Measurements from ENCODE around the gene DLG2. TPM values are rescaled to one million over a fixed set of nuclear protein-coding genes. Genes with fewer than 3 reads are reported as not detected.

DLG2 gene
- total RNA-seq, 1 donor from 2014 or later, result 2.1 TPM

DNA sequence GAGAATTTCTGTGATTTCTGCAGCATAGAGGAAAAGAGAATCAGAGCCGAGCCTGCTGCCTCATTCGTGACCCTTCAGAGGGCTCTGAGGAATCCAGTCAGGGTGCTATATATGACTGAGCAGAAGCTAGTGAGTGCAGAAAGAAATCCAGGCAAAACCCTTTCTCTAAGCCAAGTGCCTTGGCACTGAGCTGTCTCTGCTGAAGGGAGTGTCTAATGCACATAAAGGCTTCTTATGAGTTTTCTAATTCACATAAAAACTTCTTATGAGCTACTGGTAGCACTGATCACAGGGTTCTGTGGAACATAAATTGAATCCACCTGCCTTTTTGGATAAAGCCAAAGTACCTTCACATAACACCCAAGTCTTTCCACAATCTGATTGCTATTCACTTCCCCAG is 1555.3 kb downstream of the DLG2 start:
- no peaks in the 10 kb centered on the region for H3K4me1 Mint-ChIP-seq
- no peak for TF ChIP-seq CTCF (conservative IDR thresholded peaks at IDR 0.05)
- H3K4me3 Mint-ChIP-seq, result no peak overlapping the region
- no peaks in the 10 kb centered on the region for H3K27me3 Mint-ChIP-seq (ENCODE audit: low read depth)
- H3K36me3 Mint-ChIP-seq (ENCODE audit: low read depth), result no peaks in the 10 kb centered on the region
- no peaks in the 10 kb centered on the region for H3K9me3 Mint-ChIP-seq
- no peak overlapping the region for H3K27ac Mint-ChIP-seq (ENCODE audit: unreplicated experiment)
- DNase-seq (ENCODE audit: low read depth, low spot score), result no peak

DNA sequence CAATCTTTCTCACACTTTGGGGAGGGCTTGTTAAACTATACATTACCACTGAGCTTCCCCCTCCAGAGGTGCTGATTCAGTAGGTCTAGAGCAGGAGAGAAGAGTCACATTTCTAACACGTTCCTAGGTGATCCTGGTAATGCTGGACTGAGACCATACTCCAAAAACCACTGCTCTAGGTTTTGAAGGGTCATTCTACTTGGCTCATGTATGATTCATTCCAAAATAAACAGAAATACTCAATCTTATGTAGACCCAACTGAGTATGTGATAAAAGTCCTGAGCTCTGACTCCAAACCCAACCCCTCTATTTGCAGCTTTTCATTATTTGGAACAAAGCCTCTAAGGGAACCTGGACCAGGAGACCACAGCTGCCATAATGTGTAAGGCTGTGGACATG is 1558.1 kb downstream of the DLG2 start:
- Mint-ChIP-seq H3K27me3 (ENCODE audit: low read depth) (no peaks in the 10 kb centered on the region), H3K4me3 (no peak overlapping the region), H3K27ac (ENCODE audit: unreplicated experiment) (no peak overlapping the region), H3K9me3 (peaks cover 3% of the 10 kb centered on the region), H3K4me1 (no peaks in the 10 kb centered on the region), H3K36me3 (ENCODE audit: low read depth) (no peaks in the 10 kb centered on the region)
- DNase-seq (ENCODE audit: low read depth, low spot score), result no peak
- no peak for TF ChIP-seq CTCF (conservative IDR thresholded peaks at IDR 0.05)

DNA sequence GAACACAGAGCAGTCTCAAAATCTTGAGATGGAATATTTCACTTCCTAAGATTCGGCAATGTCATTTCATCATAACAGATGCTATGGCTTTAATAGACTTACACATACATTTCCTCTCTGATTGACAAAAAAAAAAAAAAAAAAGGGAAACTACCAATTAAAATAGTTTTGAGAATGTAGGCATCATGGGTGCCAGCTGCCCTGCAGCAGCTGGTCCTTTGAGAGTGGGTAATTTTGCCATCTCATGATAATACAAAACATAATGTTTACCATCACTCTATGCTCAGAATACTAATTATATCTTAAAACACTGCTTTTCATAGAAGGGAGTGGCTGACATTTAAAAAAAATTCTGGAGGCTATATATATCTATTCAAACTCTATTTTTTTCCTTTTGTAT is 1565.4 kb downstream of the DLG2 start:
- no peak for TF ChIP-seq CTCF (conservative IDR thresholded peaks at IDR 0.05)
- H3K4me1 Mint-ChIP-seq, result no peaks in the 10 kb centered on the region
- no peak for DNase-seq (ENCODE audit: low read depth, low spot score)
- no peaks in the 10 kb centered on the region for H3K36me3 Mint-ChIP-seq (ENCODE audit: low read depth)
- no peak overlapping the region for H3K4me3 Mint-ChIP-seq
- H3K27ac Mint-ChIP-seq (ENCODE audit: unreplicated experiment), result no peak overlapping the region
- peaks cover 3% of the 10 kb centered on the region for H3K9me3 Mint-ChIP-seq
- no peaks in the 10 kb centered on the region for H3K27me3 Mint-ChIP-seq (ENCODE audit: low read depth)

DNA sequence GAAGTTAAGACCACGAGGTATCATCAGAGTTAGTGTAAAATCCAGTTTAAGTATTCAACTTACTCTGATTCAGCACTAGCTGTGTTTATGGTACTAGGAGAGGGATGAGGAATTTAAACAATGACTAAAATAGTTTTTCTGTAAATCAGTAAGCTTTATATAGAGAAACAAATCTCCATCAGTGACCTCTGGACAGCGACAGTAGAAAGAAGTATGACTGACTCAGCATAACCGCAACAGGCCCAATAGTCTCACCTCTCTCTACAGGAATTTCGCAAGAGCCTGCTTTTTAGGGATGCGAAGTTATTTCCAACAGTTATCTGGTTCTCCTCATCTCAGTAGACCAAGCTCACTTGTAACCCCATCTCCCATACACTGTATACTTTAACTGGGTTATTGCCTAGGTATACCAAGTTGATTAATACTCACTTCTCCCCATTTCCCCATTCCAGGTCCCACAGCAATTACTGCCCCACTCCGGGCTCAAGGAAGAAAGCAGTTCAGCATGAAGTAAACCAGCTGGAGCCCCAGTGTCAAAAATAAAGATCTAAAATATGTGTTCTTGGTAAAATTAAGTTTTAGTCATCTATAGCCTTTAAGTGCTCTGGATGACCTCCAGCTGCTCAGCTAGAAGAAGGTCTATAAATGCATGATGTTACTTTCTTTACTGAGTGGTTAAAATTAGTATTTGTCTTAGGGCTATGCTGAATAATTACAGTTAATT is 1570.3 kb downstream of the DLG2 start:
- Mint-ChIP-seq H3K36me3 (ENCODE audit: low read depth) (no peaks in the 10 kb centered on the region), H3K4me1 (no peaks in the 10 kb centered on the region), H3K27me3 (ENCODE audit: low read depth) (no peaks in the 10 kb centered on the region), H3K9me3 (no peaks in the 10 kb centered on the region), H3K4me3 (no peak overlapping the region), H3K27ac (ENCODE audit: unreplicated experiment) (no peak overlapping the region)
- DNase-seq (ENCODE audit: low read depth, low spot score), result no peak
- TF ChIP-seq CTCF (conservative IDR thresholded peaks at IDR 0.05), result no peak

DNA sequence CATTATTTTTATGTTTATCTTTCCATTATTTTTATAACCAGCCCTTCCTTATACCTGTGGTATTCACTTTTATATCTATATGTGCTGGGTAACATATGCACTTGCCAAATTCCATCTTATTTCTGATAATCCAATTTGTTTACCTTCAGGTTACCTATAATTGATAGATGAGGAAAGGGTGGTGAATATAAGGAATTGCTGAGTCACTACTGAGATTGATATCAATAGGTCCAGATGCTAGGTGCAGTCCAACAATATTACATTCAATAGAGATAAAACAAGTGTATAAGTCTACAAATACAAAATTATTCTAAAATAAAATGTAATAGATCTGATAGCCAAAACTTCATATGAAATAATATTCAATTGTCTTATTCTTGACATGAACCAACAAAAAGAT is 1582.0 kb downstream of the DLG2 start:
- H3K36me3 Mint-ChIP-seq (ENCODE audit: low read depth), result peaks cover 2% of the 10 kb centered on the region
- no peak for DNase-seq (ENCODE audit: low read depth, low spot score)
- no peaks in the 10 kb centered on the region for H3K4me1 Mint-ChIP-seq
- H3K27me3 Mint-ChIP-seq (ENCODE audit: low read depth), result no peaks in the 10 kb centered on the region
- H3K27ac Mint-ChIP-seq (ENCODE audit: unreplicated experiment), result no peak overlapping the region
- peaks cover 11% of the 10 kb centered on the region for H3K9me3 Mint-ChIP-seq
- no peak for TF ChIP-seq CTCF (conservative IDR thresholded peaks at IDR 0.05)
- H3K4me3 Mint-ChIP-seq, result no peak overlapping the region
